Aortic smooth muscle cell (primary cell): ENCODE results near the gene UNC93B1. TPM values are rescaled to one million over a fixed set of nuclear protein-coding genes. Genes with fewer than 3 reads are reported as not detected.

Source experiments
- total RNA-seq: library from RNA; depleted of rRNA; stranded (reverse); fragments of >200 nt; gene quantifications from 2 replicates; pipeline ENCODE4 v1.2.3, GENCODE V29; 2014

The UNC93B1 gene
- 16.8 and 20.6 TPM in 2 replicates for total RNA-seq

GRCh38 chr11:68003846-68004550 lies at the start of gene UNC93B1:
UNC93B1 (minus strand) TSS chr11:68004097; CDS start chr11:68004043, 54 bp downstream.

GRCh38 chr11:68038718-68039525 lies 35.0 kb upstream of the UNC93B1 start, which contains the start of gene TCIRG1:
TCIRG1 (plus strand) TSS chr11:68039025; CDS start chr11:68041272, 2,247 bp downstream.

GRCh38 chr11:68030318-68031143 lies 26.6 kb upstream of the UNC93B1 start, which contains the start of gene NDUFS8:
NDUFS8 (plus strand) TSS chr11:68030681; CDS start chr11:68032152, 1,471 bp downstream.

GRCh38 chr11:68010090-68011041 lies 6.5 kb upstream of the UNC93B1 start, which contains the start of gene ALDH3B1:
ALDH3B1 (plus strand) TSS chr11:68010327; CDS start chr11:68015298, 4,971 bp downstream.

Other genes with a start within 250 kb of the UNC93B1 start
- gene ALDH3B1, start 6.2 kb upstream of the UNC93B1 start, total RNA-seq = 24.4 and 29.2 TPM in 2 replicates
- 87.2 and 107 TPM in 2 replicates for gene NDUFS8, start 26.6 kb upstream of the UNC93B1 start, total RNA-seq
- gene TCIRG1, start 34.9 kb upstream of the UNC93B1 start, total RNA-seq = 61.2 and 69.5 TPM in 2 replicates
- 7.5 and 7.8 TPM in 2 replicates for gene CHKA, start 117.3 kb upstream of the UNC93B1 start, total RNA-seq
- gene KMT5B, start 209.2 kb upstream of the UNC93B1 start, total RNA-seq = 25.6 and 26.4 TPM in 2 replicates